Bone marrow (tissue), 2 donors: ENCODE results near the gene FLNA.
"Not testable (repeated sequence)": the region's sequence is repeated elsewhere in the genome, so short reads cannot be mapped to it uniquely, and the experiment has no call there.

Experiments
- DNase-seq, 2 donors: peaks; one replicate each; lab custom pipeline; 2025; lab: John Stamatoyannopoulos, UW

The FLNA gene, protein sequence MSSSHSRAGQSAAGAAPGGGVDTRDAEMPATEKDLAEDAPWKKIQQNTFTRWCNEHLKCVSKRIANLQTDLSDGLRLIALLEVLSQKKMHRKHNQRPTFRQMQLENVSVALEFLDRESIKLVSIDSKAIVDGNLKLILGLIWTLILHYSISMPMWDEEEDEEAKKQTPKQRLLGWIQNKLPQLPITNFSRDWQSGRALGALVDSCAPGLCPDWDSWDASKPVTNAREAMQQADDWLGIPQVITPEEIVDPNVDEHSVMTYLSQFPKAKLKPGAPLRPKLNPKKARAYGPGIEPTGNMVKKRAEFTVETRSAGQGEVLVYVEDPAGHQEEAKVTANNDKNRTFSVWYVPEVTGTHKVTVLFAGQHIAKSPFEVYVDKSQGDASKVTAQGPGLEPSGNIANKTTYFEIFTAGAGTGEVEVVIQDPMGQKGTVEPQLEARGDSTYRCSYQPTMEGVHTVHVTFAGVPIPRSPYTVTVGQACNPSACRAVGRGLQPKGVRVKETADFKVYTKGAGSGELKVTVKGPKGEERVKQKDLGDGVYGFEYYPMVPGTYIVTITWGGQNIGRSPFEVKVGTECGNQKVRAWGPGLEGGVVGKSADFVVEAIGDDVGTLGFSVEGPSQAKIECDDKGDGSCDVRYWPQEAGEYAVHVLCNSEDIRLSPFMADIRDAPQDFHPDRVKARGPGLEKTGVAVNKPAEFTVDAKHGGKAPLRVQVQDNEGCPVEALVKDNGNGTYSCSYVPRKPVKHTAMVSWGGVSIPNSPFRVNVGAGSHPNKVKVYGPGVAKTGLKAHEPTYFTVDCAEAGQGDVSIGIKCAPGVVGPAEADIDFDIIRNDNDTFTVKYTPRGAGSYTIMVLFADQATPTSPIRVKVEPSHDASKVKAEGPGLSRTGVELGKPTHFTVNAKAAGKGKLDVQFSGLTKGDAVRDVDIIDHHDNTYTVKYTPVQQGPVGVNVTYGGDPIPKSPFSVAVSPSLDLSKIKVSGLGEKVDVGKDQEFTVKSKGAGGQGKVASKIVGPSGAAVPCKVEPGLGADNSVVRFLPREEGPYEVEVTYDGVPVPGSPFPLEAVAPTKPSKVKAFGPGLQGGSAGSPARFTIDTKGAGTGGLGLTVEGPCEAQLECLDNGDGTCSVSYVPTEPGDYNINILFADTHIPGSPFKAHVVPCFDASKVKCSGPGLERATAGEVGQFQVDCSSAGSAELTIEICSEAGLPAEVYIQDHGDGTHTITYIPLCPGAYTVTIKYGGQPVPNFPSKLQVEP (N-terminal part only)

DNA sequence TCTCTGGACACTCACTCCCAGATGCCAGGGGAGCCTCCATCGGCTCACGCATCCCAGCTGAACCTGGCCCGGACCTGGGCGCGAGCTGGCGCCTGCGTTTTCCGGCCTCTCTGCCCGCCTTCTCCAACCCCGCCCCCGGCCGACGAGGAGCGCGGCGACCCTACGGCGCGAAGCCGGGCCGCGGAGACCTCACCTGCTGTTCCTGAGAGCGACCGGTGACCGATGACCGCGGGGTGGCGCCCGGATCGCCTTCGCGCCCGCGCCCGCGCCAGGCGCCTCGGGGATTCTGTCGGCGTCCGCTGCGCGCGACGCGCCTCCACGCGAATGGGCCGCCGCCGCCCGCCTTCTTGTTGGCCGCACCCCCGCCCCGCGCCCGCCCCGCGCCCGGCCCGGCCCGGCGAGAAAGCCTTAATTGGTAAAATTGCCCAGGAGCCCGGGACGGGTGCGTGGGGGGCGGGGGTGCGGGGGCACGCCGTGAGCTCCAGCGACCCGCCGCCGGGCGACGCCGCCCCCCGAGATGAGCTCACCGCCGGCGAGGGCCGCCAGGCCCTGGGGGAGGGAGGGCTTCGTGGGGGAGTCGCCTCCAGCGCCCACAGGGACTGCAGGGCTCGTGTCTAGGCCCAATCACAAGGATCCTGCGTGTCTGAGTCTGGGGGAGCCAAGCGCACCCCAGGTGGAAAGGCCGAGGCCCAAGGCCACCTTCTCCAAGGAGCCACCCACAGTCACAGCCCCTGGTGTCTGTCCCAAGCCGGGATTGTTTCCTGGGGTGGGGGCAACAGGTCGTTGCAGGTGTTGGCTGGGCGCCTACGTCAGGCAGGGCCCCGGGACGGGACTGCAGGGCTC is at the start of gene FLNA:
Gene FLNA (minus strand): TSS at position 322 of the 843 bp plus-strand sequence. CDS start 3,389 bp downstream, outside the sequence.
- no peak for DNase-seq

DNA sequence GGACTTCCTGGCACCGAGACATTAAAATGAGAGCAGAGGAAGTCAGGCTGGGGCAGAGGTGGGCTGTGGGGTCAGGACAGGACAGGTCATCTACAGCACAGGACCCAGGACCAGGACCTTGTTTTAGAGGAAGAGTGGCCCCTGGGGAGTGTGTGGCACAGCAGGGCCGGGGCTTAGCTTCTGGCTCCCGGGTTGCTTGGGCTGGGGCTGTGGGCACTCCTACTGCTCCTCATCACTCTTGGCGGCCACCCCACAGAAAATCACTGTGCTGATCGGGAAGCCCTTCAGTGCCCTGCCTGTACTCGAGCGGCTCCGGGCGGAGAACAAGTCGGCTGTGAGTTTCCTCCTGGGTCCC is 45.9 kb upstream of the FLNA start:
- DNase-seq: no peak

DNA sequence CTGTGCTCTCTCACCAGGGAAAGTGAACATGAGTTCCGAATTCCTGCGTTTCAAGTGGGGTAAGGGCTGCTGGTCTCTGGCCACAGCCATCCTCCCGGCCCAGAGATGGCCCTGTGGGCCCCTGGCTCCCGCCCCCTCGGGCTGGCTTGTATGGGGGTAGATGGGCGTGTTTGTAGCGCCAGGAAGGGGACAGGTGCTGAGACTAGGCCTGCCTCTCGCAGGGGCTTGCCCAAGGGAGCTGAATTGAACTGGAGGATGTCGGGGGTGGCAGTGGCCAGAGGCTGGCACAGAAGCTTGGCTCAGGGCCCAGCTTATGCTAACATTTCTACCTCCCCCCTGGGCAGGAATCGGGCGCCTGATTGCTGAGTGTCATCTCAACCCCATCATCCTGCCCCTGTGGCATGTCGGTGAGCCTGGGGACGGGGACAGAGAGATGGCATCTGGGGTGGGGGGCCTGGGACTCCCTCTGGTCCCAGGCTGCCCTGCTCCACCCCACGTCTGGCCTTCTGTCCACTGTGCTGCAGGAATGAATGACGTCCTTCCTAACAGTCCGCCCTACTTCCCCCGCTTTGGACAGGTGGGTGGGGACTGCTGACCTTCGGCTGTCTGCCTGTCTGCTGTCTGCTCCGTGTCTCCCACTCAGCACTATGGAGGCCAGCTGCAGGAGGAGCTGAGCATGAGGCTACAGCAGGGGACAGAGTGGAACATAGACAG is 45.4 kb upstream of the FLNA start:
- no peak for DNase-seq

DNA sequence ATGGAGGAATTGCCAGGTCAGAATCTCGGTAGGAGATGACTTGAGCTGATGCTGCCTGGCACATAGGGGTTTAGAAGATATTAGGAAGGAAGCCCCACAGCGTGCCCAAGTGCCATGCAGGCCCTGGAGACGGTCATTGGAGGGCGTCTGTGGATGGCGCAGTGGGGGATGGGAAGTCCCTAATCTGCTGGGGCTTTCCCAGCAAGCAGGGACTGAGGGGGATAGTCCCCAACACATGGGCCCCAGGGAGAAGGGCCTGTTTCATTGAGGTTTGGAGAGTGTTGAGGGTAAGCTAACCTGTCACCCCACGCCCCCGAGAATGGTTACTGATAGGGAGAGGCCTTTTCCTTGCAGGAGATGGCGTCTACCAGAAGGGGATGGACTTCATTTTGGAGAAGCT is 44.8 kb upstream of the FLNA start:
- DNase-seq: no peak

DNA sequence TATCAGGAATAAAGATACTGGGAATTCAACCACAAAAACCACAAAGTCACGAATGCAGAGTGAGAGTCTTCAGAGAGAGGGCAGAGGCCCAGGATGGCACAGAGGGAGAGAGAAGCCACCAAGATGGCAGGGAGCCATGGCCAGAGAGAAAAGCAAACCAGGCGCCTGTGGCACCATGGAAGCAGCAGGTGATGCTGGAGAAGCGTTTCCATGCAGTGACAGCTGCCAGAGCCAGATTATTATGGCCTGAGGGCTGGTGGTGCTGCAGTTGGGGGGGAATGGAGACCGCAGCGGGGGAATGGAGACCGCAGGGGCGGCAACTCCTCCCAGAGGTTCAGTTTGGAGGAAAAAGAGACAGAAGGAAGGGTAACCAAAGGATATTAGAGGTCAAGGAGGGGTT is 42.7 kb upstream of the FLNA start:
- no peak for DNase-seq

DNA sequence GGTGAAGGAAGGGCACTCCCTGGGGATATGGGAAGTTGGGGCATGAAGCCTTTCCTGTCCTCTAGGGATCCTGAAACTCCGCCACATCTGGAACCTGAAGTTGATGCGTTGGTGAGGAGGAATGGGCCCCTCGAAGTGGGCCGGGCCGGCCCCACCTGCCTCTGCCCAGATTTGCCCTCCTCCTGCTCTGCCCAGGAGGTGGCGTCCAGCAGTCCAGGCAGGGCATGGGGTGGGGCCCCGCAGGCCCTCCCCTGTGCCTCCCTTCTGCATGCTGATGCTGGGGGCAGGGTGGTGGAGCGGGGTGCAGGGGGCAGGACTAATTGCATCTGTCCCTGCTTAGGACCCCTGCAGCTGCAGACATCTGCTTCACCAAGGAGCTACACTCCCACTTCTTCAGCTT is 38.7 kb upstream of the FLNA start:
- DNase-seq: no peak

DNA sequence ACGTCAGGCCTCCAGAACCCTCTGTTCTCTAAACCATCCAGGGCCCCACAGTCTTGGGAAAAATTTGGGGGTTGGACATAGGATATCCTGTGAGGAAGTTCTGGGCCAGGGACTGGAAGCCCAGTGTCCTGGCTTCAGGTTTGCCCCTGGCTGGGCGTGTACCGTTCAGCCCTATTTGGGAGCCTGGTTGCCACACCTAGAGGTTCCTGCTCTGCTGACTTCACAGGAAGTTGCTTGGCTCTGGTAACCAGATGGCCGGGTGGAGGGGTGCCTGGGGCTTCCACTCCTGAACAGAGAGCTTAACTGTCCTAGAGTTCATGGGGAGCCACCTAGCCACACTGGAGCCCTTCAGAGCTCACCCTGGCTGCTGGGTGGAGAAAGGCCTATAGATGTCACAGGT is 38.0 kb upstream of the FLNA start:
- peak in 1 of 2 donors; percentile 23 for DNase-seq

DNA sequence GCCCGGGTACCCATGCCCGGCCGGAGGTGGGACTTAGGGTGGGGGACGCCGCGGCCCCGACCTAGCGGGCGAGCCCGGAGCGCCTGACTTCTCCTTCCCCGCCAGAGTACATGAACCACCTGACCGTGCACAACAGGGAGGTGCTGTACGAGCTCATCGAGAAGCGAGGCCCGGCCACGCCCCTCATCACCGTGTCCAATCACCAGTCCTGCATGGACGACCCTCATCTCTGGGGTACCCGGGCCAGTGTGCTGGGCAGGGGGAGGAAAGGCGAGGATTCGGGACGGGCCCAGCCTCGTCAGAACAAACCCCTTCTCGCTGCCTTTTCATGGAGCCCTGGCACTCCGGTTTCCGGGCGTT is 37.5 kb upstream of the FLNA start:
- DNase-seq: no peak

DNA sequence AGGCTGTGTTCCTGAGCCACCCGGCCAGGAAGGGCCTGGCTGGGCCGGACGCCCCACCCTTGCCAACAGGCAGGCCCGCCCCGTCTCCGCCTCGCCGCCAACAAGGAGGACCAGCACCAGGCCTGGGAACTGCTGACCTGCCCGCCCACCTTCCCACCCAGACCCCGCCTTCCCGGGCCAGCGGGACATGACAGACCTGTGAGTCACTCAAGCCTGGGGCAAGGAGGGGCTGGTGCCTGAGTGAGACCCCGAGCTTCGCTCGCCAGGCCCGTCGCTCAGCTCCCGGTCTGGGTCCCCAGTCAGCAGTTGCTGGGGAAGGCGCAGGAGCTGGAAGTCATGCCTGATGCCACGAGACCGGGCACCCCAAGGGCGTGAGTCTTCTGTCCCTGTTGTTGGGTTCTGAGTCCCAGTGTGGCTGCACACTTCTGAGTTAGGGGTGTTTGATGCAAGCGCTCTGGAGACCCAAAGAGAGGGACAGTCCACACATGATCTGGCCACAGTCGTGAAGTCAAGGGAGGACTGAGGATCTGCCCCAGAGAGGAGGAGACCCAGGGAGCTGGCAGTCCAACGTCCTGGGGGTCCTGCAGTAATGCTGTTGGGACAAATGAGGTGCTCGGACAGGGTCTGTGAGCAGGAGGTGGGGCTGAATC is 34.9 kb upstream of the FLNA start, which contains the start of gene DNASE1L1:
Gene DNASE1L1 (minus strand): TSS at position 33 of the 650 bp plus-strand sequence. CDS start 3,686 bp downstream, outside the sequence.
- DNase-seq: peak; percentile 54 to 73

DNA sequence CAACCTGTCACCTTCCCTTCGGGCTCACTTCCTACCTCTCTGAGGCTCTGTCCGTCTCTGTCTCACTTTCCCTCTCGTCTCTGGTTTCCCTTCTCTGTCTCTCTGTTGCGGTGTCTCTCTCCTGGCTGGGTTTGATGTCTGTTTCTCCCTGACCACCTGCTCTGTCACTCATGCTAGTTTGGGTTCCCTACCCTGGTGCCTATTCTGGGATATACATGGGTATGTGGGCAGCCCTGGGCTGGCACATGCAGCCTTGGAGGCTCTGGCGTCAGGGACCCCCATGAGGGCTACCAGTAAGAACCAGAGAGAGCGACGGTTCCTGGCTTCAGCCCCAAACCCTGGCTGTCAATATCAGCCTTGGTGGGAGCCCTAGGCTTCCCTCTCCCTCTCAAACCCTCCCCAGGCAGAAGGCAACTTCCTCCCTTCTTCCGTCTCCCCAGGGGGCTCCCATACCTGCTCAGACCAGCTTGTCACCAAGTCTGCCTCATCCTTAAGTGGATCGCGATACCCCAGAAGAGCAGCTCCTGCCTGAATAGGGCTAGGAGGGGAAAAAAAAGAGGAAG is 34.3 kb upstream of the FLNA start:
- no peak for DNase-seq

DNA sequence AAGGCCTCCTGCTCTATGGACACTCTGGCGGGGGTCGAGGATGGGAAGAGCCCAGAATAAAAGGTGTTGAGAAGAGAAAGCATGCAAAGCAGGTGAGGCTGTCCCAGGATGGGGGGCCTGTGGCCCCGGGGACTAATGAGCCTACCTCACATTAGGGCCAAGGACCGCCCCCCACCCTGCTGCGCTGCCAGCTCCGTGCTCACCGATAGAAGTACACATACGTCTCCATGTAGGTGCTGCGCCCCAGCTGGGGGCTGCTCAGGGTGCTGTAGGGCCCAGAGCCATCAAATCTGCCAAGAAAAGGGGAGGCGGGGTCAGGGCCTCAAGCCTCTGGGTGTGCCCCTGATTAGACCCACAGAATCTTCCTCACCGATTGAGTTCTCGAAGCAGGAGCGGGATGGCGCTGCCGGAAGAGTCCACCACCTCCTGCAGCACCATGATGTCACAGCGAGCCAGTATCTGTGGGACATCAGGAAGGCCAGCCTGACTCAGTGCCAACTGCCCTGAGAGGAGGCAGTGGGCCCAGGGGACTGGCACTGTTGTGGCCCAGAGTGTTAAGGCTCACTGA is 30.3 kb upstream of the FLNA start:
- no peak for DNase-seq

DNA sequence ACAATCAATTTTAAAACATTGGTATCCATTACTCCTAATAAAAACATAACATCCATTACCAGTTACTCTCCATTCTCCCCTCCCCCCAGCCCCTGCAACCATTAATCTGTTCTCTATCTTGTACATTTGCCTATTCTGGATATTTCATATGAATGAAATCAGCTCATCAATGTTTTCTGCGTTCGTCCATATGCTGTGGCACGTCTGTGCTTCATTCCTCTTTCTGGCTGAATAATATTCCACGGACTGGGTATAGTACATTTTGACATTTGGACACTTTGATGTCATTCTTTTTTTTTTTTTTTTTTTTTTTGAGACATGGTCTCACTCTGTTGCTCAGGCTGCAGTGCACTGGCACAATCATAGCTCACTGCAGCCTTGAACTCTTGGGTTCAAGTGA is 29.4 kb upstream of the FLNA start:
- no peak for DNase-seq

DNA sequence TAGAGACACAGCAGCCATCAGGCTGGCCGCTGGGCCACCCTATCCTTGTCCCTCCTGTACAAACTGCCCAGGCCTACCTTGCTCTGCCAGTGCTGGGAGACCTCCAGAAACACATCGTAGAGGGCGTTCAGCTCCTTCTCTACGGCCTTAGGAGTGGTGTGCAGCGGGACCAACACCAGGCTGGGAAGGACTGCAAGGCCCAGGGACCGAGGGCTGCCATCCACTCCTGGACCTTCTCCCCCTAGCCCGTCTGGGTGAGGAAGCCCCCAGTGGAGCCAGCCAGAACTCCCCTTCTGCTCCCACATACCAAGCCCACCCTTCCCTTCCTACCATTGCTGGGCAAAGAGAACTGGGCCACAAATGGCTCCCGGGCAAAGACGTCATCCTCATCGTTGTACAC is 28.8 kb upstream of the FLNA start:
- DNase-seq: no peak

DNA sequence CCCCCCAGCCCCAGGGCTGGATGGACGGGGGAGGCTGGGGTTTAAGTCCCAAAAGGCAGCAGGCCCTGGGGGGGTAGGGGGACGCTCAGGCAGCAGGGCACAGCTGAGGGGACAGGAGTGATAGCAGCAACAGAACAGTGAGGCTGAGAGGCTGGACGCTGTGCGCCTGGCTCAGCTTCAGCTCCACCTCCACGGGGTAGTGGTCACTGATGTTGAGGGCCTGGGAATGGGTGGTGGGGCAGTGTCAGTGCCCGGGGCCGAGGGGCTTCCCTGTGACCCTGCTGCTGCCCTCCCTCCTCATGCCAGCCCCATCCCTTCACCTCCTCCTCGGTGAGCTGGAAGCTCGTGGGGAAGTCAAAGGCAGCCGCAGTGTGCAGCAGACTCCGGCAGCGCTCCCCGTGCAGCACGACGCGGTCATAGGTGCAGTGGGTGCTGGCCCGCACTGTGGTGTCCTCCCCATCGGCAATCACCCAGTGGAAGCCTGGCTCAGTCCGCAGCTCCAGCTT is 28.2 kb upstream of the FLNA start:
- DNase-seq: no peak

DNA sequence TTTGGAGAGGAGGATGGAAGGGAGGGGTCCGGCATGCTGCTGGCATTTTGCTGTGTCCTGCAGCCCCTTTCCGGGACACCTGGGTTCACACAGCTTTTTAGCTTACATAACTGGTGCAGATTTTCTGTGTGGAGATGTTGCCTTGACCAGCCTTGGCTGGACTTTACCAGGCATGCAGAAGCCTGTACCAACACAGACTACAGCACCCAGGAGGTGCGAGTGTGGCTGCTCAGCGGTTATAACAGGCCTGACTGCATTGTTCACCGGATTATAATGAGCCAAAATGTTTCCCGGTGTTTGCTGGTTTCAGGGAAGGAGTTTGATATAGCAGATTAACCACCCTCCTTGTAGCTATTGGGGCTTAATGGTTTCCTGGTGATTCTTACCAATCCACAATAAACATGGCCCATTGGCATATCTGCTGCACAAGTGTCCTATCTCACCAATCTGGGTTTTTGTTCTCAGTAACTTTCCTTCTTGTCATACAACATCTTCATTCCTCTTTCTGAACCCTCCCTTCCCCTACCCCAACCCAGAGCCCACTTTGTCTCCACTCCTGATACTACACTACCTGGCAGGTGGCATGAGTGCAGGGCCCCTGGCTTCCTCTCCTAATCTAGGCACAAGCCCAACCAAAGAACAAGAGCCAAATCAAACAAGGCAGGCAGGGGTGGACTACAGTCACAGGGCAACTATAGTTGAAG is 27.6 kb upstream of the FLNA start:
- DNase-seq: no peak

DNA sequence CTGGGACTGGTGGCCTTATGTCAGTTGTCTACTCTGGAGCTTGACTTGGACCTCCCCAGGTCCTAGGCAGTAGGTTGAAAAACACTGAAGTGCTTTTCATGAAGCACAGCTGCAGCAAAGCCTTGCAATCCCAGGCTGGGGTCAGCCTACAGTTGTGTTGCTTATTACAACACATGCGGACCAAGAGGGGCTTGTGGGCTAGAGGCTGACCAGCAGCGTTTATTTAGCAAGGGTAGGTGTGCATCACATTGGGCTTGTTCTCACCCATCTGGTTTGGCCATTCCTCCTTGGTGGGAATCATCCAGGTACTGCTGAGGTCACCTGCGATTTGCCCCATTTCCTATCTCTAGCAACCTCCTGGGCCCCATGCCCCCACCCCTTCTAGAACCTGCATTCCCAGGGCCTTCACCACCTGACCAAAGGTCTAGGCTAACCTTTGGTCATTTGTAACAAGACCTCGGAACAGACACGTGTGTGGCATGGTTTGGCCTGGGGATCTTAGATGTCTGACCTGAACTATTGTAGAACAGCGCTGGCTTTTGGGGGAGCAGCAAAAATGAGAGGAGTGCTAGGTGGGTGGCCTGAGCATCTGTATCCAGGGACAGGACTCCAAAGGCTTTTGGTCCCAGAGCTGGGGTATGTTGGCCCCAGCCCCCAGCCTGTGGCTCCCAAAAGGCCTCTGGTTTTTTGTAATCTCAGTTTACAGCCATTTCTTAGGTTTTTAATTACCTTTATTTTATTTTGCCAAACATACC is 26.8 kb upstream of the FLNA start:
- no peak for DNase-seq

DNA sequence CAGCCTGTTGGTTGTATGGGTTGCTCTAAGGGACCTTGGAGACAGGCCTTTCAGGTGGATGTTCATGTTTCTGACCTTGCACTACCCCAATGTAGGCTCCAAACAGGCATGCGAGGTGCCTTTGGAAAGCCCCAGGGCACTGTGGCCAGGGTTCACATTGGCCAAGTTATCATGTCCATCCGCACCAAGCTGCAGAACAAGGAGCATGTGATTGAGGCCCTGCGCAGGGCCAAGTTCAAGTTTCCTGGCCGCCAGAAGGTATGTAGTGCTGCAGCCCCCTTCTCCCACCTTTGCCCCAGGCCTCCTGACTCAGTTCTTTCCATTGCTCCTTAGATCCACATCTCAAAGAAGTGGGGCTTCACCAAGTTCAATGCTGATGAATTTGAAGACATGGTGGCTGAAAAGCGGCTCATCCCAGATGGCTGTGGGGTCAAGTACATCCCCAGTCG is 26.0 kb upstream of the FLNA start:
- DNase-seq: not testable (repeated sequence)
